AML-193 (cell line): ENCODE measurements around the gene SAMMSON.

Experiments
- DNase-seq, 2 experiments: peaks; one replicate each; lab custom pipeline; 2025; lab: John Stamatoyannopoulos, UW

The SAMMSON gene

GRCh38 chr3:70090322-70090913 lies 90.9 kb downstream of the SAMMSON start:
- no peak for DNase-seq

GRCh38 chr3:70094197-70094596 lies 94.7 kb downstream of the SAMMSON start:
- DNase-seq, result no peak

DNA sequence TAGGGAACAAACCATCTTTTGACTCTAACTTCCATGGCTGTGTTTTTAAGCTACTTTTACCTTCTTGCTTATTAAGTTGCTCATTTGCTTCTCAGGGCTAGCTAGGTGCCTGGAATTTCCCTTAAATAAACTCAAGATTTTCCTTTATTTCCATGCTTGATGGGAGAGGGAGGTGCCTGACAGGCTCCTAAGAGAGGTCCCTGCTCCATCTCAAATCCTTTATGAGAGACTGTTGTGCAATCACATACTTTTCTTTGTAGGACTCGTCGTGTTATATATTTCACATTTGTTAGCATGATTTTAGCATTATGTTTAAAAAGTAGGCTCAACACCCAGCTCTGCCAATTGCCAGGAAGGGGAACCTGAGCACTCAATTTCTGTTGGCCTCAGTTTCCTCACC lies 95.7 kb downstream of the SAMMSON start:
- no peak for DNase-seq

DNA sequence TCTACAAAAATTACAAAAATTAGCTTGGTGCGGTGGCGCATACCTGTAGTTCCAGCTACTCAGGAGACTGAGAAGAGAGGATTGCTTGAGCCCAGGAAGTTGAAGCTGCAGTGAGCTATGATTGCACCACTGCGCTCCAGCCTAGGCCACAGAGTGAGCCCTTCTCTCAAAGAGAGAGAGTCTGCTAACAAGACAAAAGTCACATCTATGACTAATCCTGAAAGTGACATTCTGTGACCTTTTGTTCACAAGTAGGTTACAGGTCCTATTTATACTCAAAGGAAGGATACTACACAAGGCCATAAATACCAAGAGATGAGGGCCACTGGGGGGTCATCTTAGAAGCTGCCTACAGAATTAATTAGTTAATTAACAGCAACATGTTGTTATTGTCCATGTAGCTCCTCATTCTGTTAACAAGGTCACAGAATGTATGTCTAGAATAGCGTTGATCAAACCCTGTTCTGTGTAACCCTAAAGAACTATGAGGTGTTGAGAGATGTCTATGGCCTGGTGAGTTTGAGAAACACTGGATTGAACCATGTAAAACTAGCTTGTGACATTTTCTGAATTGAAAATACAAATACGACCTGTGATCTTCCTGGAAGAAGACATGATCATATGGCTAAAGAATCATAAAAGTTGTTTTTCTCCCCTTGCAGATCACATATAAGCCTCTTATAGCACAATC lies 97.0 kb downstream of the SAMMSON start:
- no peak for DNase-seq

GRCh38 chr3:70097084-70097483 lies 97.6 kb downstream of the SAMMSON start:
- no peak for DNase-seq

GRCh38 chr3:70108072-70108471 lies 108.5 kb downstream of the SAMMSON start:
- peak; percentile 41 to 43 for DNase-seq

DNA sequence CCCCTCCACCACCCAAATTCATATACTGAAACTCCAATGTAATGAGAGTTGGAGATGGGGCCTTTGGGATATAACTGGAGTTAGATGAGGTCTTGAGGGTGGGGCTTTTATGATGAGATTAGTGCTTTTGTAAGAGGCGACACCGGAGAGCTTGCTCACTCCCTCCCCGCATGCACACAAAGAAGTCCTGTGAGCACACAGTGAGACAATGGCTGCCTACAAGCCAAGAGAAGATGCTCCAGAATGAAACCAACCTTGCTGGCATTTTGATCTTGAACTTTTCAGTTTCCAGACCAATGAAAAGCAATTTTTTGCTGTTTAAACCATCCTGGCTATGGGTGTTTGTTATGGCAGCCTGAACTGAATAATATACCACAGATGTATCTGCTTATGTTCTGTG lies 109.0 kb downstream of the SAMMSON start:
- DNase-seq, result no peak

GRCh38 chr3:70110066-70110465 lies 110.5 kb downstream of the SAMMSON start:
- DNase-seq, result no peak

DNA sequence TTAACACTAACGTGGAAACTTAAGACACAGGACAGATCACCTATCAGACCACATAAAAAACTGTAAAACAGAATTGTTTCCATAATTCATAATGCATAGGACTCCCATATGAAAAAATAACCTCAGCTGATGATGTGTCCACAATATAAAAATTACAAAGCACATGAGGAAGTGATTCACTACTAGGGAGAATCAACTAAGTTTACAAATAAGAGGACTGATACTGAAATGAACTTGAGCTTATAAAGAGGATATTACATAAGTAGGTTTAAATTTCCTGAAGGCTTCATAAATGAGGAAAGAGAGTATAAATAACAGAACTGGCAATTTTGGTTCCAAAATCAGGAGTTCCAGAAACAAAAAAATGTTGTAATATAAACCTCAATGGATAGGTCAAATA lies 111.9 kb downstream of the SAMMSON start:
- DNase-seq, result no peak

DNA sequence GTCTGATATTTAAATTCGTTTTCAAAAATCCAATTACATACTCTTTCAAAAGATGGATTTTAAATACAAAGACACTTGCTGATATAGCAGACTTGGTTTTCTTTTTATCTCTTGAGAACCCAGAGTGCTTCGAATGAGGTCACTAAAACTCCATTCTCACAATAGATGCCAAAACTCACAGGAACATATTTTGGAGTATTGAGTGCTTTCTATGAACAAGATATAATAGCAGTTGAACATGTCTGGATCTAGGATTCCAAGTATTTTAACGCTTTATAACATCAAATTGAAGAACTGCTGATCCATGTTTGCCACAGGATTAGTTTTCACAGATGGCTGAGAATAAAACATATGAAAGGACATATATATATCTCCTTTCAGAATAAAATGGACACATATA lies 113.2 kb downstream of the SAMMSON start:
- no peak for DNase-seq

DNA sequence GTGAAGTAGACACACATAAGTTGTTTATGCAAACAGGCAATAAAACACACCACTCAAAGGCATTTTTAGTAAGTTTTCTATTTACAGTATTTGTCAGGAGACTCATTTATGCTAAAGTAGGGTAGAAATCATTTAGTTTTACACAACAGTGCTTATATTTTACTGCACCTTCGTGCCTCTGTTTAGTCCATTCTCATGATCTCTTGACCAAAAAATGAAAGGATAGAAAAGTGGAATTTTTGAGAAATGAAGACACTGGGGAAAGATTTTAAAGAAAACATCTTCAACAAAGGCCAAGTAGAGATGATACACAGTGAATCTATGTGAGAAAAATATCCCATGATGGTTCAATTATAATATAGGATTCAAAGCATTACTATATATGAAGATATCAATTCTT lies 114.9 kb downstream of the SAMMSON start:
- DNase-seq, result no peak

DNA sequence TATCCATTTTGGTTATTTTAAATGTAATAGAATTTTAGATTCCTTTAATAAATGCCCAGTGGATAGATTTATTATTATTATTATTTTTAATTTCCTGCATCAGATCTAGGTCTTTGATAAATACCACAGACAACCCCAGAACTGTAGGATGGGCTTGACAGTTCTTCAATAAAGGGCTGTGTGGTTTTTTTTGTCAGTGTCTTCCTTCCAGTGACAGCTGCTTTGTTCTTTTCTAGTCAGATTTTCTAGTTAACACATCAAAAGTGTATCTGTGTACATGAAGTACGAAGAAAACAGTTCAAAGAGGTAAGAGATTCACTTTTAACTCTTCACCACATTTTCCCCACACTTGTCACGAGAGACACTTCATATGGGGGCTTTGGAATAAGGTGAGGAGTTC lies 120.3 kb downstream of the SAMMSON start:
- DNase-seq, result no peak
